ENCODE data around the gene DLGAP4. TPM values are rescaled to one million over a fixed set of nuclear protein-coding genes. Genes with fewer than 3 reads are reported as not detected.

Gene DLGAP4
- total and polyA plus RNA-seq, 2 of the 8 experiments (the other 6 are each of a cell fraction or from before 2014, with no cell fraction given): 41.2 to 57.2 TPM

GRCh38 chr20:36542516-36543183 is 236.5 kb downstream of the DLGAP4 start (continued):
- TF ChIP-seq CHD7 (IDR thresholded peaks at IDR 0.05; ENCODE audit: insufficient replicate concordance, low read length): no peak
- TF ChIP-seq CBX8 (IDR thresholded peaks at IDR 0.05; ENCODE audit: borderline replicate concordance, low read depth, low read length): no peak
- no peak for TF ChIP-seq ATF3 (IDR thresholded peaks at IDR 0.05; ENCODE audit: insufficient read depth, low read depth, low read length)
- no peak for TF ChIP-seq POU5F1 (IDR thresholded peaks at IDR 0.05; ENCODE audit: low read depth, low read length)
- TF ChIP-seq GTF2F1 (IDR thresholded peaks at IDR 0.05; ENCODE audit: borderline replicate concordance, low read depth, low read length): no peak
- no peak for TF ChIP-seq HDAC6 (IDR thresholded peaks at IDR 0.05; ENCODE audit: low read depth, low read length)
- TF ChIP-seq CEBPB (IDR thresholded peaks at IDR 0.05; ENCODE audit: low read depth, low read length): no peak
- no peak for TF ChIP-seq POLR2A (IDR thresholded peaks at IDR 0.05; ENCODE audit: control extremely low read depth in 1 of 2, low read depth in 2 of 2, low read length in 2 of 2)
- no peak for TF ChIP-seq SP2 (IDR thresholded peaks at IDR 0.05; ENCODE audit: low read length)
- no peak for TF ChIP-seq CHD2 (IDR thresholded peaks at IDR 0.05; ENCODE audit: low read length)
- no peak for TF ChIP-seq RAD21 (IDR thresholded peaks at IDR 0.05 in 1 of 2, conservative IDR thresholded peaks at IDR 0.05 in 1 of 2; ENCODE audit: low read depth in 2 of 2, low read length in 2 of 2)

Measured in H1 (cell line).